Left forelimb (tissue), 1 donor: ENCODE results near the gene CT83.

Source experiments
- DNase-seq: peaks from one replicate; pipeline ENCODE4 v3.0.0-alpha.2; 2018; ENCODE audit warnings: low spot score

Gene CT83

GRCh38 chrX:116462822-116463221 is at the start of gene CT83:
CT83 (minus strand) TSS chrX:116462976; CDS start chrX:116462856, 120 bp downstream.
- DNase-seq: no peak

DNA sequence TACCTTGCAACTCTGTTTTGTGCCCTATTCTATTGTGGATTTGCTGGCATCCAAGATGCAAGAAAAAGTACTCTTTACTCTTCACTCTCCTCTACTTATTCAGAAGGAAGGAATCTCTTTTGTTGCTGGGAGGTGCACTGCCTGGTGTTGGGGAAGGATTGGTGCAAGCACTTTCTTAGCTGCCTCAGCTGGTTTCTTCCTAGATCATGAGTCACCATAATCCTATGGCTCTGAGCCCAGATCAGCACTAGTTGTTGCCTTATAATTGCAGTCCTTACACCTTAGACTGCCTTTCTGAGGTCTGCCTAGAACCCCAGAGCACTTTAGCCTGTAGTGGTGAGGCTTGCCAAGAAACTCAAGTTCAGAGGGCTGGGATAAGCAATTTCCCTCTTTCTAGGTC is 37.0 kb upstream of the CT83 start:
- DNase-seq: no peak

GRCh38 chrX:116493271-116493670 is 30.5 kb upstream of the CT83 start:
- no peak for DNase-seq

DNA sequence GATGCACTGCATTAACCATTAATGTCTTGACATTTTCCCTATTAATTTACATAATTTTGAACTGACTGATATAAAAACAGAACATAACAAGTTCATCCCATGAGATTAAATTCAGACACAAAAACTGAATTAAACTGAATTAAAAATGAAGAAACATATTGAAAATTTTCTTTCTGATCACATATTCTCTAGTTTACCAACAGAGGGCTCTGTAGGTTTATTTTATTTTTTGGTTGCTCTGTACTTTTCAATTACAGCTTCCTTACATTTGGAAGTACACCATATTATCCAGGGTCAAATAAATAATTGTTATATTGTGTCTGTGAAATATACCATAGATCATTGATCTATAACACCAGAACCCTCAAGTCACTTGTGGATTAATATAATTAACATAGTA is 27.3 kb upstream of the CT83 start:
- no peak for DNase-seq

GRCh38 chrX:116480059-116480458 is 17.3 kb upstream of the CT83 start:
- no peak for DNase-seq

- DNase-seq: no peak
Observed at GRCh38 chrX:116449156-116449555, 13.6 kb downstream of the CT83 start.

DNA sequence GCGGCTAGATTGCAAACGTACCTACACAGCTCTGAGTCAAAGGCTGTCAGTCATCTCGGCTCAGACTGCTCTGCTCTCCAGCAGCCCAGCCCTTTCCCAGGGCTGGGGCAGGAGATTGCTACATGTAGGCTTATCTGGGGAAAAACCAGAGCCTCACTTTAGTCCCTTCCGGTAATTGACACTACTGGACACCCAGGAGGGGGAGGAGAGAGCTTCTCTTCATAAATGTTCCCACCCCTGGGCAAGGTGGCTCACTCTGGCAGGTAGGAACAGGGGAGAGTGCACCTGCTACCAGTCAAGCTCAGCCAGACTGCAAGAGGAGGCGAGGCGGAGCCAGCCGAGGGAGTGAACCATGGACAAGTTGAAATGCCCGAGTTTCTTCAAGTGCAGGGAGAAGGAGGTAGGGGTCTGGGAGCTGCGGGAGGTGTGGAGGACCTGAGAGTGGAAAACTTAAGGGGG is 26.4 kb downstream of the CT83 start, which contains the start of gene SLC6A14:
Gene SLC6A14 (plus strand): TSS at position 249 of the 459 bp plus-strand sequence. CDS start 104 bp downstream, at position 353.
- no peak for DNase-seq

- DNase-seq: no peak
Observed at GRCh38 chrX:116435597-116435996, 27.2 kb downstream of the CT83 start.

DNA sequence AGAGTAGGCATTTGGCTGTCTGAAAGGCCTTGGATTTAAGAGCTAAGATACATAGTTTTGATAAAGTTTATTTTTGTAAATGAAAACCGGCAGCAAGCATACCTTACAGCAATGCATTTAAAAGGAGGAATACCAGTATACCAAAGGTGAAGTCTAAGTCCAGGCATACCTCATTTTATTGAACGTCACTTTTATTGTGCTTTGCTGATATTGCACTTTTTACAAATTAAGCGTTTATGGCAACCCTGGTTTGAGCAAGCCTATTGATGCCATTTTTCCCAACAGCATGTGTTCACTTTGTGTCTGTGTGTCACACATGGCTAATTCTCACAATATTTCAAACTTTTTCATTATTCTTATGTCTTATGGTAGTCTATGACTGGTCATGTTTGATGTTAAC is 34.8 kb downstream of the CT83 start:
- no peak for DNase-seq

DNA sequence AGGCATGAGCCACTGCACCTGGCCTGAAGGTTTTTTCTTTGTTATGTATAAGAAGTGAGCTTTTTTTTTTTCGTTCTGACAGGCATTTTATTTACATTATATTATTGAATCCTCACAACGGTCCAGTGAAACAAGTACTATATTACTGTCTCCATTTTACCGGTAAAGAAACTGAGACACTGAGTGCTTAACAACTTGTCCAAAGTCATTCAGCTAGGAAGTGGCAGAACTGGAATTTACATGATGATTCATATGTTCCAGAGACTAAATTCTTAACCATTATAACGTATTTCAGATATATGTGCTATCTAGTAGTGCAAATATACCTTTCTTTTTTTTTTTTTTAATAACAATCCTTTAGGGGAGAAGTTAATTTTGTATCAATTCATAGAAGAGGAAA is 44.8 kb downstream of the CT83 start:
- DNase-seq: no peak

GRCh38 chrX:116417214-116417613 is 45.6 kb downstream of the CT83 start:
- DNase-seq: no peak

- no peak for DNase-seq
Observed at GRCh38 chrX:116413273-116413672, 49.5 kb downstream of the CT83 start.
